22Rv1 (cell line): ENCODE measurements around the gene NLRP1.

Source experiments
- CTCF ChIP-seq: fragments of 450-650 bp; IDR thresholded peaks from 2 replicates; pipeline ENCODE4 v1.5.1; 2017; ENCODE audit warnings: mild to moderate bottlenecking
- ZFX ChIP-seq: fragments of 450-650 bp; IDR thresholded peaks from 2 replicates; pipeline ENCODE4 v1.6.1; 2017; ENCODE audit warnings: antibody characterized with exemption, borderline replicate concordance

- TF ChIP-seq CTCF (no peak), ZFX (no peak)
Observed at GRCh38 chr17:5555254-5555653, 29.1 kb downstream of the NLRP1 start.
